Calu3 (cell line): ENCODE measurements around the gene BCO1. TPM values are rescaled to one million over a fixed set of nuclear protein-coding genes. Genes with fewer than 3 reads are reported as not detected.

Experiments used
- BruUV-seq: library from RNA; stranded (reverse); fragments of 400-500 nt; replicated peaks from 2 replicates; lab custom pipeline; 2021; lab: Mats Ljungman, UMichigan
- CTCF ChIA-PET: fragments of 300-600 bp; sonication (Branson Sonifier 250); formaldehyde crosslinking; loops from one replicate; lab custom pipeline; 2022; ENCODE audit warnings: antibody characterized with exemption; lab: Charles Lee
- DNase-seq: peaks from one replicate; pipeline ENCODE4 v3.0.0; 2022
- H3K27ac Mint-ChIP-seq: one replicate; pipeline ENCODE4 v1.8.0; 2022; ENCODE audit warnings: mixed read lengths; ENCODE audit not compliant: unreplicated experiment
- H3K27me3 Mint-ChIP-seq: one replicate; pipeline ENCODE4 v1.8.0; 2022; ENCODE audit warnings: mixed read lengths; ENCODE audit not compliant: unreplicated experiment
- H3K36me3 Mint-ChIP-seq: one replicate; pipeline ENCODE4 v1.8.0; 2022; ENCODE audit warnings: mild to moderate bottlenecking, moderate library complexity, mixed read lengths; ENCODE audit not compliant: insufficient read depth, unreplicated experiment
- H3K4me1 Mint-ChIP-seq: one replicate; pipeline ENCODE4 v1.8.0; 2022; ENCODE audit warnings: mild to moderate bottlenecking, low read depth, mixed read lengths; ENCODE audit not compliant: unreplicated experiment
- H3K4me3 Mint-ChIP-seq: one replicate; pipeline ENCODE4 v1.8.0; 2022; ENCODE audit warnings: mild to moderate bottlenecking, low read depth, moderate library complexity, mixed read lengths; ENCODE audit not compliant: unreplicated experiment
- H3K9me3 Mint-ChIP-seq: one replicate; pipeline ENCODE4 v1.8.0; 2022; ENCODE audit warnings: low read depth, mixed read lengths; ENCODE audit not compliant: unreplicated experiment
- CTCF ChIP-seq: fragments of 200-600 bp; IDR thresholded peaks from one replicate; pipeline ENCODE4 v1.8.0; 2022; ENCODE audit warnings: antibody characterized with exemption; ENCODE audit not compliant: unreplicated experiment
- intact Hi-C: fragments of 100-400 bp; cut with micrococcal nuclease; formaldehyde crosslinking; loops from one replicate; pipeline ENCODE4 v1.10.0; 2022; ENCODE audit not compliant: unreplicated experiment
- total RNA-seq: library from RNA; stranded (reverse); gene quantifications from 2 replicates; pipeline ENCODE4 v1.2.3, GENCODE V29; 2022

BCO1 gene
- total RNA-seq, 1 experiment from 2014 or later = 6.6 TPM

GRCh38 chr16:81321039-81321438, 82.5 kb downstream of the BCO1 start:
- intact Hi-C loops = no loop called here
- H3K36me3 Mint-ChIP-seq = peaks cover 2% of the 10 kb centered on the region
- no peak overlapping the region for H3K4me3 Mint-ChIP-seq
- H3K27ac Mint-ChIP-seq = no peak overlapping the region
- H3K4me1 Mint-ChIP-seq = peaks cover 38% of the 10 kb centered on the region
- CTCF ChIA-PET = interaction anchor here (0.7 kb wide), 1 partner anchor 144 kb away, joined by 6 read pairs; no protein-coding TSS in a partner anchor
- no peak for DNase-seq
- no peaks in the 10 kb centered on the region for H3K9me3 Mint-ChIP-seq
- BruUV-seq = no TSS peak
- no peak for TF ChIP-seq CTCF
- no peaks in the 10 kb centered on the region for H3K27me3 Mint-ChIP-seq

GRCh38 chr16:81321536-81321935, 83.0 kb downstream of the BCO1 start:
- Mint-ChIP-seq H3K4me3 (no peak overlapping the region), H3K4me1 (peaks cover 38% of the 10 kb centered on the region), H3K36me3 (no peaks in the 10 kb centered on the region), H3K27me3 (no peaks in the 10 kb centered on the region), H3K9me3 (no peaks in the 10 kb centered on the region), H3K27ac (no peak overlapping the region)
- BruUV-seq = no TSS peak
- CTCF ChIA-PET = interaction anchor here (0.5 kb wide), 1 partner anchor 274 kb away, joined by 3 read pairs; no protein-coding TSS in a partner anchor
- DNase-seq = no peak
- intact Hi-C loops = no loop called here
- TF ChIP-seq CTCF = no peak

GRCh38 chr16:81324808-81325207, 86.3 kb downstream of the BCO1 start:
- Mint-ChIP-seq H3K27ac (no peak overlapping the region), H3K4me1 (peaks cover 14% of the 10 kb centered on the region), H3K4me3 (no peak overlapping the region), H3K9me3 (no peaks in the 10 kb centered on the region), H3K36me3 (no peaks in the 10 kb centered on the region), H3K27me3 (no peaks in the 10 kb centered on the region)
- CTCF ChIA-PET = interaction anchor here (0.6 to 1.1 kb wide), 2 partner anchors 11 to 31 kb away, joined by 3 to 4 read pairs; no protein-coding TSS in a partner anchor
- BruUV-seq = no TSS peak
- intact Hi-C loops = no loop called here
- DNase-seq = no peak
- TF ChIP-seq CTCF = no peak

GRCh38 chr16:81327011-81327410, 88.5 kb downstream of the BCO1 start:
- Mint-ChIP-seq H3K9me3 (no peaks in the 10 kb centered on the region), H3K4me3 (no peak overlapping the region), H3K27me3 (no peaks in the 10 kb centered on the region), H3K36me3 (no peaks in the 10 kb centered on the region), H3K27ac (no peak overlapping the region), H3K4me1 (peaks cover 8% of the 10 kb centered on the region)
- BruUV-seq = no TSS peak
- intact Hi-C loops = no loop called here
- DNase-seq = no peak
- TF ChIP-seq CTCF = no peak
- CTCF ChIA-PET = no interaction called here
